Esophagus (tissue), 2 donors: ENCODE data around the gene OPRL1. TPM values are rescaled to one million over a fixed set of nuclear protein-coding genes. Genes with fewer than 3 reads are reported as not detected.
"Not testable (repeated sequence)": the region's sequence is repeated elsewhere in the genome, so short reads cannot be mapped to it uniquely, and the experiment has no call there.

ENCODE experiments used
- H3K27ac ChIP-seq, 2 donors: one replicate each; pipeline ENCODE4 v1.5.1; 2013; ENCODE audit warnings: low read depth in 2 of 2, mild to moderate bottlenecking in 2 of 2, inconsistent platforms in 1 of 2, low read length in 1 of 2, moderate library complexity in 1 of 2
- H3K27me3 ChIP-seq, 2 donors: one replicate each; pipeline ENCODE4 v1.6.1; 2013; ENCODE audit warnings: low read length in 2 of 2, control low read depth in 1 of 2, mild to moderate bottlenecking in 1 of 2; ENCODE audit not compliant: insufficient read depth in 2 of 2, control insufficient read depth in 1 of 2
- H3K36me3 ChIP-seq, 2 donors: one replicate each; pipeline ENCODE4 v1.6.1; 2013; ENCODE audit warnings: low read length in 1 of 2; ENCODE audit not compliant: control insufficient read depth in 2 of 2, insufficient read depth in 2 of 2
- H3K4me1 ChIP-seq, 2 donors: one replicate each; pipeline ENCODE4 v1.6.1; 2013; ENCODE audit warnings: low read length in 1 of 2; ENCODE audit not compliant: control insufficient read depth in 2 of 2, insufficient read depth in 2 of 2
- H3K4me3 ChIP-seq, 2 donors: one replicate each; pipeline ENCODE4 v1.5.1; 2013; ENCODE audit warnings: low read length in 2 of 2, mild to moderate bottlenecking in 2 of 2, low read depth in 1 of 2, moderate library complexity in 1 of 2
- H3K9me3 ChIP-seq, 2 donors: one replicate each; pipeline ENCODE4 v1.6.1; 2013; ENCODE audit warnings: mild to moderate bottlenecking in 2 of 2, low read depth in 1 of 2, low read length in 1 of 2, moderate library complexity in 1 of 2; ENCODE audit not compliant: control insufficient read depth in 2 of 2, insufficient read depth in 1 of 2
- WGBS, 2 donors: extraction: QIAGEN DNeasy Blood & Tissue Kit; methylation state at CpG; one replicate each; pipeline ENCODE4 v1.1.7; 2013; 5-methylcytosine and 5-hydroxymethylcytosine counted together
- polyA plus RNA-seq, 2 donors: library from polyadenylated mRNA; stranded (reverse); fragments of 200-250 nt; gene quantifications; one replicate each; pipeline ENCODE4 v1.2.3, GENCODE V29; 2013
- donor health status: healthy with polysubstance abuse.
- donor health status: Bipolar disorder and iron deficiency.

The OPRL1 gene
- polyA plus RNA-seq, 2 donors = 0.13 to 0.14 TPM

DNA sequence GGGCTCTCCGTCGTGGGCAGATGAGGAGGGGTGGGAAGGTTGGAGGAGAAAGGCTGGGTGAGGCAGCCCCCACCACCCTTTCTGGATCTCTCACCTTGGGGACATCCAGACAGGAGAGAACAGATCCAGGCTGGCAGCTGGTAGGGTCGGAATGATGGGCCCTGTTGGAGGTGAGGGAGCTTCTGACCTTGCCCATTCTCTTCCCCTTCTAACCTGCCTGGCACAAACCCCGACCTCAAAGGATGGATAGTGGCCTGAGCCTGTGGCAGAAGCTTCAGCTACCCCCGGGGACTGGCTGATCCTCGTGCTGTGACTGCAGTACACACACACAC, 33.5 kb downstream of the OPRL1 start:
- Histone ChIP-seq H3K36me3 (no peaks in the 10 kb centered on the region), H3K4me3 (no peak overlapping the region), H3K27me3 (peaks cover 0 to 2% of the 10 kb centered on the region in 2 donors), H3K4me1 (no peaks in the 10 kb centered on the region), H3K27ac (no peak overlapping the region), H3K9me3 (no peaks in the 10 kb centered on the region)
- WGBS, 2 donors = 60 to 71% methylated on average over 6 of the region's 6 CpGs

GRCh38 chr20:64113796-64114355, 34.0 kb downstream of the OPRL1 start:
- Histone ChIP-seq H3K4me3 (no peak overlapping the region), H3K36me3 (no peaks in the 10 kb centered on the region), H3K27me3 (no peaks in the 10 kb centered on the region), H3K9me3 (no peaks in the 10 kb centered on the region), H3K4me1 (no peaks in the 10 kb centered on the region), H3K27ac (no peak overlapping the region)
- 71 to 73% methylated on average over 13 of the region's 13 CpGs for WGBS, 2 donors

DNA sequence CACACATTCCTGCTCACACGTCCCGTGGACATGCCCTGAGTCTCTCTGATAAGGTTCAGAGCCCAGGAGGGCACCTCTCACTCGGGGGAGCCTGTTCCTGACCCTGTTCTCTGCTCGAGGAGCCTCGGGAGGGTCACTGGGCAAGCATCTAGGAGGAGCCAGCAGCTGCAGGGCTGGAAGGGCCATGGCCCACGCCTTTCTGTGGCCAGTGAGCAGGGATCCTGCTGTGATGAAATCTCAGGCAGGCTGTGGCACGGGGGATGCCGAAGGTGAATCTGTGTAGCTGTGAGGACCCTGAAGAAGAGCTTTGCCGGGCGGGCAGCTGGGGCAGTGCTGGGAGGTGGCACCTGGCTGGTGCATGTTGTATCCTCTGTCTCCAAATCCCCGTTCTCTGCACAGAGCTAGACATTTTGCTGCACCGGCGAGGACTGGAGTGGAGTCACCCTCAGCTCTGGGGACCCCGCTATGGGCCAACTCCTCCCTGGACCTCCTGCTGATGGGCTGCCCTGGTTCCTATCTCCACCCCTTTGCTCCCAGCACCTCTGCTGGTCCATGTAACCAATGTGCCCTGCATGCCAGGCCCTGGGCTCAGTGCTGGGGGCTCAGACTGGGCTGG, 34.6 kb downstream of the OPRL1 start:
- Histone ChIP-seq H3K4me3 (no peak overlapping the region), H3K27me3 (no peaks in the 10 kb centered on the region), H3K9me3 (no peaks in the 10 kb centered on the region), H3K27ac (no peak overlapping the region), H3K4me1 (no peaks in the 10 kb centered on the region), H3K36me3 (no peaks in the 10 kb centered on the region)
- 78% methylated on average over 14 of the region's 14 CpGs for WGBS, 2 donors

- H3K36me3 ChIP-seq = no peaks in the 10 kb centered on the region
- no peaks in the 10 kb centered on the region for H3K4me1 ChIP-seq
- no peak overlapping the region for H3K27ac ChIP-seq
- 63 to 66% methylated on average over 14 of the region's 14 CpGs for WGBS, 2 donors
- H3K9me3 ChIP-seq = no peaks in the 10 kb centered on the region
- H3K4me3 ChIP-seq = no peak overlapping the region
- no peaks in the 10 kb centered on the region for H3K27me3 ChIP-seq
Measured at GRCh38 chr20:64115171-64115911, 35.5 kb downstream of the OPRL1 start.

GRCh38 chr20:64116016-64116415, 36.1 kb downstream of the OPRL1 start:
- Histone ChIP-seq H3K36me3 (no peaks in the 10 kb centered on the region), H3K9me3 (no peaks in the 10 kb centered on the region), H3K27ac (no peak overlapping the region), H3K4me3 (no peak overlapping the region), H3K27me3 (no peaks in the 10 kb centered on the region), H3K4me1 (no peaks in the 10 kb centered on the region)
- WGBS, 2 donors = 69 to 77% methylated on average over 21 of the region's 21 CpGs

GRCh38 chr20:64116541-64117431, 36.9 kb downstream of the OPRL1 start:
- Histone ChIP-seq H3K27ac (no peak overlapping the region), H3K9me3 (no peaks in the 10 kb centered on the region), H3K36me3 (no peaks in the 10 kb centered on the region), H3K4me1 (no peaks in the 10 kb centered on the region), H3K27me3 (no peaks in the 10 kb centered on the region), H3K4me3 (no peak overlapping the region)
- 77 to 82% methylated on average over 17 of the region's 17 CpGs for WGBS, 2 donors

GRCh38 chr20:64117432-64117777, 37.5 kb downstream of the OPRL1 start:
- not testable (repeated sequence) for H3K36me3 ChIP-seq, H3K27ac ChIP-seq, H3K9me3 ChIP-seq, H3K27me3 ChIP-seq, H3K4me1 ChIP-seq, H3K4me3 ChIP-seq
- WGBS, 2 donors = 60 to 89% methylated on average over 3 to 5 of the region's 6 CpGs

DNA sequence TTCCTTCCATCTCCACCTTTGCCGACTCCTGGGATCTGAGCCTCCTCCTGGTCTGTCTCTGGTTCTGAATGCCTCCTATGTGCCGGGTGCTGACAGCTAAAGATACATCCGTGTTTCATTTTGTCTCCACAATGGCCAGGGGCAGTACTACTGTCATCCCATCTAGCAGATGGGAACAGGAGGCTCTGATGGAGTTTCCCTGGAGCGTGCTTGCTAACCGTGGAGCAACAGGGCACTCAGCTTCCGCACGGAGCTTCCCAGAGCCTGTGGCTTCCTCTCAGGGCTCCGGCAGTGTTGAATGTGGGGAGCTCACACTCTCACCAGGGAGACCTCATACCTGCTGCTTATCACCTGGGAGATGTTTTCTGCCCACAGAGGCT, 39.4 kb downstream of the OPRL1 start:
- H3K27ac ChIP-seq = no peak overlapping the region
- 76 to 80% methylated on average over 8 of the region's 8 CpGs for WGBS, 2 donors
- H3K36me3 ChIP-seq = no peaks in the 10 kb centered on the region
- no peaks in the 10 kb centered on the region for H3K9me3 ChIP-seq
- no peaks in the 10 kb centered on the region for H3K27me3 ChIP-seq
- no peak overlapping the region for H3K4me3 ChIP-seq
- no peaks in the 10 kb centered on the region for H3K4me1 ChIP-seq

- Histone ChIP-seq H3K9me3 (no peaks in the 10 kb centered on the region), H3K27ac (no peak overlapping the region), H3K4me1 (no peaks in the 10 kb centered on the region), H3K4me3 (no peak overlapping the region), H3K36me3 (no peaks in the 10 kb centered on the region), H3K27me3 (no peaks in the 10 kb centered on the region)
- WGBS, 2 donors = 60 to 64% methylated on average over 14 of the region's 14 CpGs
Measured at GRCh38 chr20:64119681-64120341, 39.9 kb downstream of the OPRL1 start.
